ENCODE data around the gene TTC33. TPM values are rescaled to one million over a fixed set of nuclear protein-coding genes. Genes with fewer than 3 reads are reported as not detected.
A peak's percentile ranks its signal among the peaks of the same experiment; 100 is the strongest.

TTC33 gene
- total RNA-seq, 1 donor = 13.7 TPM

DNA sequence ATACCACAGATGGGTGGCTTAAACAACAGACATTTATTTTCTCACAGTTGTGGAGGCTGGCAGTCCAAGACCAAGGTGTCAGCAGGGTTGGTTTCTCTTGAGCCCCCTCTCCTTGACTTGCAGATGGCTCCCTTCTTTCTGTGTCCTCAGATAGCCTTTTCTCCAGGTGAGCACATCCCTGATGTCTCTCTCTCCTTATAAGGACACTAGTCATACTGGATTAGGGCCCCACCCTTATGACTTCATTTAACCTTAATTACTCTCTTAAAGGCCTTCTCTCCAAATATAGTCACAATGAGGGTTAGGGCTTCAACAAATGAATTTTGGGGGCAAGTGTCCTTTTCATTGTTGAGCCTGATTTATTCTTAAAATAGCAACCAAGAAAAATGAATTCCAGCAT lies 61.3 kb downstream of the TTC33 start:
- no peak overlapping the region for H3K4me3 ChIP-seq (ENCODE audit: low read depth, low read length)
- TF ChIP-seq, protein P1, sequence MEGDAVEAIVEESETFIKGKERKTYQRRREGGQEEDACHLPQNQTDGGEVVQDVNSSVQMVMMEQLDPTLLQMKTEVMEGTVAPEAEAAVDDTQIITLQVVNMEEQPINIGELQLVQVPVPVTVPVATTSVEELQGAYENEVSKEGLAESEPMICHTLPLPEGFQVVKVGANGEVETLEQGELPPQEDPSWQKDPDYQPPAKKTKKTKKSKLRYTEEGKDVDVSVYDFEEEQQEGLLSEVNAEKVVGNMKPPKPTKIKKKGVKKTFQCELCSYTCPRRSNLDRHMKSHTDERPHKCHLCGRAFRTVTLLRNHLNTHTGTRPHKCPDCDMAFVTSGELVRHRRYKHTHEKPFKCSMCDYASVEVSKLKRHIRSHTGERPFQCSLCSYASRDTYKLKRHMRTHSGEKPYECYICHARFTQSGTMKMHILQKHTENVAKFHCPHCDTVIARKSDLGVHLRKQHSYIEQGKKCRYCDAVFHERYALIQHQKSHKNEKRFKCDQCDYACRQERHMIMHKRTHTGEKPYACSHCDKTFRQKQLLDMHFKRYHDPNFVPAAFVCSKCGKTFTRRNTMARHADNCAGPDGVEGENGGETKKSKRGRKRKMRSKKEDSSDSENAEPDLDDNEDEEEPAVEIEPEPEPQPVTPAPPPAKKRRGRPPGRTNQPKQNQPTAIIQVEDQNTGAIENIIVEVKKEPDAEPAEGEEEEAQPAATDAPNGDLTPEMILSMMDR (IDR thresholded peaks at IDR 0.05; ENCODE audit: insufficient read depth, low read length) = no peak
- no peak for DNase-seq (ENCODE audit: low read depth)

DNA sequence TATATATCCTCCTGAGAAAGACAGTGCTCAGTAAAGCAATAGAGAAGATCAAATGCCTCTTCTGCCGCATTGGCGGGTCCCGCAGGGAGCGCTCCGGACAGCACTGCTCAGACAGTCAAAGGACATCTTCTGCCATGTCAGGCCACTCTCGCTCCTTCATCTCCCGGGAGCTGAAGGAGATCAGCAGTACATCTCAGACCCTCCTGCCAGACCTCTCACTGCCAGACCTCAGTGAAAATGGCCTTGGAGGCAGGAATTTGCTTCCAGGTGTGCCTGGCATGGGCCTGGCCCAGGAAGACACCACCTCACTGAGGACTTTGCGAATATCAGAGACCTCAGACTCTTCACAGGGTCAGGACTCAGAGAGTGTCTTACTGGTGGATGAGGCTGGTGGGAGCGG lies 63.9 kb downstream of the TTC33 start:
- DNase-seq (ENCODE audit: low read depth) = no peak
- TF ChIP-seq, protein P1 (IDR thresholded peaks at IDR 0.05; ENCODE audit: insufficient read depth, low read length) = no peak
- no peak overlapping the region for H3K4me3 ChIP-seq (ENCODE audit: low read depth, low read length)

DNA sequence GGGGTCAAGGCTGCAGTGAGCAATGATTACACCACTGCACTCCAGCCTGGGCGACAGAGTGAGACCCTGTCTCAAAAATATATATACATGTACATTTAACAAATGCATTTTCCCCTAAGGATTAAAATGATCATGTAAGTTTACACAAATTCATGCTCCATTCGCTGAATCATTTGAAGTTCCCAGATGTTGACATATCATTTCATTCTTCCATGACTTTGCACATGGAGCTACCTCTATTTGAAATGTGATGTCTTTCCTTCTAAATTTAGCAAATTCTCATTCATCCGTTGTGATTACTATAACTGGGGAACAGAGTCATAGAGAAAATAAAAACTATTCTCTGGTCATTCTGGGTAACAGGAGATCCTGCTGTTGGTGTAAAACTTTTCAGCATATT lies 65.5 kb downstream of the TTC33 start:
- H3K4me3 ChIP-seq (ENCODE audit: low read depth, low read length) = no peak overlapping the region
- TF ChIP-seq, protein P1 (IDR thresholded peaks at IDR 0.05; ENCODE audit: insufficient read depth, low read length) = no peak
- DNase-seq (ENCODE audit: low read depth) = no peak

DNA sequence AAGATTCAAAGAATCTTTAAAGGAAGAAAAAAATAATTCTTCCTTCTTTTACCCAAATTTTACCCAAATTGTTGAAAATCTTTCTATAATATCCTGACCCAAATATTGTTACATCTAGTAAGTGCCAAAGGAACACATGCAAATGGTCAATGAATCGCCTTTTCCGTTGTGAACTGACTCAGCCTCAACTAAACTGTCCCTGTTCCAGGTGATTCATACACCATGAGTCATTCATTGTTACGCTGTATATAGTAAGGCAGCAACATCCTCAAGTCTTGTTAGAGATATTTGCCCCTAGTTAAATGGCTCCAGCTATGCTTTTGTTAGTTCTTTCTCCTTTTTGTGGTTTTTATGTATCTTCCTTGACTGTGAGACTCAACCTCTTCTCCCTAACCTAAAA lies 66.3 kb downstream of the TTC33 start:
- no peak overlapping the region for H3K4me3 ChIP-seq (ENCODE audit: low read depth, low read length)
- TF ChIP-seq, protein P1 (IDR thresholded peaks at IDR 0.05; ENCODE audit: insufficient read depth, low read length) = no peak
- peak; percentile 97 for DNase-seq (ENCODE audit: low read depth)

DNA sequence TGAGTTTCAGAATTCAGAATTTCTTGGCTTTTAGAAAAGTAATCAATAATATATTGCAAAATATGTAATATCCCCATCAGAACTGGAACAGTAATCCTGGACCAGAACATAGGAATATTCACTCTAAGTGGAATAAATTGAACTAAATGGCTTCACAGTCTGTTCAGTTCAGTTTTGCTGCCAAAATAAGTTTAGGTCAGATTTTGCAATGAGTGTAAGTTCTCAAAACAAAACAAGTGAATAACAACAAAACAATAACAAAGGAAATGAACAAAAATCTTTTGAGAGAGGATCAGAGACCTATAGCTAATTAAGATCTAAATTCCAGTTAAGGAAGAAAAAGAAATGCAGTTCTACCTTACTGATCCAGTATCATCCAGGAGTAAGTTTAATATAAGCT lies 66.8 kb downstream of the TTC33 start:
- no peak overlapping the region for H3K4me3 ChIP-seq (ENCODE audit: low read depth, low read length)
- TF ChIP-seq, protein P1 (IDR thresholded peaks at IDR 0.05; ENCODE audit: insufficient read depth, low read length) = no peak
- no peak for DNase-seq (ENCODE audit: low read depth)

DNA sequence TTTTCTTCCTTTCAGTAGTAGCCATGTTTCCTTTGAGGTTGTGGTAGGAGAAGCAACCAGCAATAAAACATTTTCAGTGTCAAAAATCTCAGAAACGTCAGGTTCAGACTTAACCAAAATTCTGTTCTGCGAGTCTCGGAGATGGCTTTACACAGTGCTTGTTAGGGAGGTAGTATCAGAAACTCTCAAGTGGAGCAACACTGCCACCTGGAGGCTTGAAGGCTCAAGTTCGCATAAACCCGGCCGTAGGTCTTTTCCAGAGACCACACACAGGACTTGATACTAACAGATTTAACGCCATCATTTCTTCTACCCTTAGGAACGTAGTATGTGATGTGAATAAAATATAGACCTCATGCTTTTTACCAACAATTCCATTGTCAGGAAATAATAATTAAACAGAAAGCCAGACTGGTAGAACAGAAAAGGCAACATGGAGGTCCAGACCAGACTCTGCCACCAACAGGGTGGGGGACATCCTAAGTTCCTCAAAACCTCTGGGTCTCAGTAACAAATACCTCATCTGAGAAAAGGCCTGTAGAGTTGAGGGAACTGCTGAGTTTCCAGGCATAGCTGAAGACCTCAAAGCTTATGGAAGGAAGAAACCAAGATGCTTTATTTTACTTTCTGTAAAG lies 67.5 kb downstream of the TTC33 start:
- TF ChIP-seq, protein P1 (IDR thresholded peaks at IDR 0.05; ENCODE audit: insufficient read depth, low read length) = peak; percentile 79
- peak; percentile 94 for DNase-seq (ENCODE audit: low read depth)
- no peak overlapping the region for H3K4me3 ChIP-seq (ENCODE audit: low read depth, low read length)

DNA sequence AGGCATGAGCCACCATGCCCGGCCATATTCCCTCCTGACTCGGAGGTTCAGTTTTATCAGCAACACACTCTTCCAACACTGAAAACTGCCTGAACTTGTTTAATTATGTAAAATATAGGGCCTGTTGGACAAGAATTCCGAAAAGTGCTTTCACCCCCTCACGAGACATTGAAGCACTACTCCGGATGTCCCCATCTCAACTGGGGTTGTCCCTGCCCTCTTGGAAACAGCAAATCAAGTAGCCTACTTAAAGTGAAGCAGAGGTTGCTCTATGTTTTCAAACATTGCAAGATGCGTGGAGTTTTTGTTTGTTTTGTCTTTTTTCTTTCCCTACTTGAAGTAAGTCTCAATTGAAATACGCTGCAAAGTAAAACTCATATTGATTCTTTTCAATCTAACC lies 68.4 kb downstream of the TTC33 start:
- DNase-seq (ENCODE audit: low read depth) = no peak
- TF ChIP-seq, protein P1 (IDR thresholded peaks at IDR 0.05; ENCODE audit: insufficient read depth, low read length) = no peak
- no peak overlapping the region for H3K4me3 ChIP-seq (ENCODE audit: low read depth, low read length)
